KOPT-K1 (cell line): ENCODE measurements around the gene SELENOT.
"Not testable (repeated sequence)": the region's sequence is repeated elsewhere in the genome, so short reads cannot be mapped to it uniquely, and the experiment has no call there.

ENCODE experiments used
- H3K27ac ChIP-seq: fragments of 200-600 bp; sonication (generic); 2 replicates; pipeline ENCODE4 v1.5.1; 2016; ENCODE audit warnings: antibody characterized with exemption, mild to moderate bottlenecking, low read depth, low read length; ENCODE audit not compliant: poor library complexity, severe bottlenecking
- H3K36me3 ChIP-seq: fragments of 200-600 bp; sonication (generic); 2 replicates; pipeline ENCODE4 v1.5.1; 2017; ENCODE audit warnings: antibody characterized with exemption, mild to moderate bottlenecking, low read length, moderate library complexity; ENCODE audit not compliant: insufficient read depth
- H3K9me3 ChIP-seq: fragments of 200-600 bp; sonication (generic); 2 replicates; pipeline ENCODE4 v1.5.1; 2017; ENCODE audit warnings: antibody characterized with exemption, low read length, mild to moderate bottlenecking; ENCODE audit not compliant: insufficient read depth, poor library complexity, severe bottlenecking

SELENOT gene

GRCh38 chr3:150600647-150601530 lies 2.2 kb upstream of the SELENOT start:
- H3K27ac ChIP-seq = peak overlapping the region; percentile 28
- not testable (repeated sequence) for H3K9me3 ChIP-seq, H3K36me3 ChIP-seq

GRCh38 chr3:150602426-150603152 lies 532 bp upstream of the SELENOT start:
- no peaks in the 10 kb centered on the region for H3K9me3 ChIP-seq
- H3K36me3 ChIP-seq = peaks cover 18% of the 10 kb centered on the region
- H3K27ac ChIP-seq = peak overlapping the region; percentile 85

- peak overlapping the region; percentile 85 for H3K27ac ChIP-seq
- H3K9me3 ChIP-seq = no peaks in the 10 kb centered on the region
- peaks cover 28% of the 10 kb centered on the region for H3K36me3 ChIP-seq
Observed at GRCh38 chr3:150603980-150604319, 829 bp downstream of the SELENOT start.

GRCh38 chr3:150605998-150606641 lies 3.0 kb downstream of the SELENOT start:
- H3K36me3 ChIP-seq = peaks cover 35% of the 10 kb centered on the region
- H3K27ac ChIP-seq = no peak overlapping the region
- H3K9me3 ChIP-seq = no peaks in the 10 kb centered on the region

GRCh38 chr3:150607267-150608065 lies 4.3 kb downstream of the SELENOT start:
- Histone ChIP-seq H3K36me3 (peaks cover 48% of the 10 kb centered on the region), H3K27ac (no peak overlapping the region), H3K9me3 (no peaks in the 10 kb centered on the region)

GRCh38 chr3:150609988-150610387 lies 6.9 kb downstream of the SELENOT start:
- H3K36me3 ChIP-seq = peaks cover 68% of the 10 kb centered on the region
- H3K9me3 ChIP-seq = no peaks in the 10 kb centered on the region
- H3K27ac ChIP-seq = no peak overlapping the region

GRCh38 chr3:150610785-150611184 lies 7.7 kb downstream of the SELENOT start:
- H3K9me3 ChIP-seq = no peaks in the 10 kb centered on the region
- peaks cover 68% of the 10 kb centered on the region for H3K36me3 ChIP-seq
- H3K27ac ChIP-seq = no peak overlapping the region

GRCh38 chr3:150611666-150612065 lies 8.5 kb downstream of the SELENOT start:
- Histone ChIP-seq H3K9me3 (no peaks in the 10 kb centered on the region), H3K27ac (no peak overlapping the region), H3K36me3 (peaks cover 63% of the 10 kb centered on the region)

- H3K27ac ChIP-seq = no peak overlapping the region
- H3K36me3 ChIP-seq = peaks cover 57% of the 10 kb centered on the region
Observed at GRCh38 chr3:150612494-150612893, 9.4 kb downstream of the SELENOT start.

GRCh38 chr3:150613034-150613433 lies 9.9 kb downstream of the SELENOT start:
- Histone ChIP-seq H3K36me3 (peaks cover 56% of the 10 kb centered on the region), H3K9me3 (no peaks in the 10 kb centered on the region), H3K27ac (no peak overlapping the region)

More at GRCh38 chr3:150612494-150612893, 9.4 kb downstream of the SELENOT start:
- no peaks in the 10 kb centered on the region for H3K9me3 ChIP-seq

- H3K36me3 ChIP-seq = peaks cover 59% of the 10 kb centered on the region
- no peaks in the 10 kb centered on the region for H3K9me3 ChIP-seq
- no peak overlapping the region for H3K27ac ChIP-seq
Observed at GRCh38 chr3:150613709-150614480, 10.8 kb downstream of the SELENOT start.

GRCh38 chr3:150620002-150620689 lies 17.0 kb downstream of the SELENOT start:
- H3K27ac ChIP-seq = no peak overlapping the region
- no peaks in the 10 kb centered on the region for H3K9me3 ChIP-seq
- H3K36me3 ChIP-seq = peaks cover 41% of the 10 kb centered on the region

GRCh38 chr3:150622955-150623354 lies 19.8 kb downstream of the SELENOT start:
- H3K36me3 ChIP-seq = peaks cover 61% of the 10 kb centered on the region
- H3K27ac ChIP-seq, H3K9me3 ChIP-seq: not testable (repeated sequence)
